RCC 7860 (cell line): ENCODE data around the gene EXOSC6.
"Not testable (repeated sequence)": the region's sequence is repeated elsewhere in the genome, so short reads cannot be mapped to it uniquely, and the experiment has no call there.

Experiments
- DNase-seq: peaks from one replicate; pipeline ENCODE4 v3.0.0-alpha.2; 2015; ENCODE audit warnings: low spot score
- FAIRE-seq: peaks from 2 replicates; lab custom pipeline; 2012; peaks lifted over from hg19 to GRCh38; lab: Jason Lieb, UNC

Gene EXOSC6

DNA sequence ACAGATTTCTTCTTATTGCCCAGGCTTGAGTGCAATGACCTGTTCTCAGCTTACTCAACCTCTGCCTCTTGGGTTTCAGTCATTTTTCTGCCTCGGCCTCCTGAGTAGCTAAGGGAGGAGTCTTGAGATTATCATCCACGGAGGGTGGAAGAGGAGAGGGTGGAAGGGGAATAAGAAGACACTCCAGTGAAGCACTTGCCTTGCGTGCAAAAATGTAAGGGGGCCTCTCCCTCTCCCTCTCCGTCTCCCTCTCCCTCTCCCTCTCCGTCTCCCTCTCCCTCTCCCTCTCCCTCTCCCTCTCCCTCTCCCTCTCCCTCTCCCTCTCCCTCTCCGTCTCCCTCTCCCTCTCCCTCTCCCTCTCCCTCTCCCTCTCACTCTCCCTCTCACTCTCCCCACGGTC lies 48.2 kb downstream of the EXOSC6 start:
- DNase-seq, FAIRE-seq: not testable (repeated sequence)

DNA sequence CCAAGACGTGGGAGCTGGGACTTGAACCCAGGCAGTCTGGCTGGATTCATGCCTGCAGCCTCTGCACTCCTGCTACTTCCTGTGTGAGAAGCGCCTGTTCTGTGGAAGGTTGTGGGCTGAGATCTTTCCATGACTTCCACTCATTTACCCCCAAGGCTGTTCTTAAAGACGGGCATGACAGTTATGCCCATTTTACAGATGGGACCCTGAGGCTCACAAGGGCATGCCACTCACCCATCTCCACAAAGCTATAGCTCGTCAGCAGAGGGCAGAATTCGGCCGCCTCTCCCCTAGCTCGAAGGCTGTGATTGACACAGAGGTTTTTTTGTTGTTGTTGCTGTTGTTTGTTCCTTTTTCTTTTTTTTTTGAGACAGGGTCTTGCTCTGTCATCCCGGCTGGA lies 51.7 kb downstream of the EXOSC6 start:
- DNase-seq, FAIRE-seq: not testable (repeated sequence)

DNA sequence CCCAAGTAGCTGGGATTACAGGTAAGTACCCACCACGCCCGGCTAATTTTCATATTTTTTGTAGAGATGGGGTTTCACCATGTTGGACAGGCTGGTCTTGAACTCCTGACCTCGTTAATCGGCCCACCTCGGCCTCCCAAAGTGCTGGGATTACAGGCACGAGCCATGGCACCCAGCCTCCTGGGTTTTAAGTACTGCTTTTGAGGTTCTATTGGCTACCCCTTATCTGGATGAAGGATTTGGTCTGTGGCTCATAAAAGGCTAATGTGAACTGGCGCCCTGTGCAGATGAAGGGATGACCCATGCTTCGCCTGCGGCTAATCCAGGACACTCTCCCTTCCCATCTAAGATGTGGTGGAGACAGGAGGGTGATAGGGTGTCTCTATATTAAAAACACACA lies 52.6 kb downstream of the EXOSC6 start:
- FAIRE-seq, DNase-seq: not testable (repeated sequence)

DNA sequence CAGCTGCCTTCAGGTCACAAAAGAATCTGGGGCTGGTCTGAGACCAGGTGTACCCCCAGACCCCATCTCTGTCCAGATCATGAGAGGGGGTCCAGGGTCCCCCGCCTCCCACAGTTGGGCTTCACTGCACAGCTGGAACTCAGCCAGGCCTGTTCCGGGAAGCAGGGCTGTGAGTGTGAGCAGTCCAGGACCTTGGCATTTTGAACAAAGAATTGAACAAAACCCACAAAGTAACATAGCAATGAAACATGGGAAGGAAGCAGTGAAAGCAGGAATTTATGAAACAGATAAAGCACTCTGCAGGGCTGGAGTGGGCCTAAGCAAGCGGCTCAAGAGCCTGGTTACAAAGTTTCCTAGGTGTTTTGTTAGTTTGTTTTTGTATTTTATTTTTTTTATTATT lies 53.1 kb downstream of the EXOSC6 start:
- not testable (repeated sequence) for DNase-seq, FAIRE-seq

DNA sequence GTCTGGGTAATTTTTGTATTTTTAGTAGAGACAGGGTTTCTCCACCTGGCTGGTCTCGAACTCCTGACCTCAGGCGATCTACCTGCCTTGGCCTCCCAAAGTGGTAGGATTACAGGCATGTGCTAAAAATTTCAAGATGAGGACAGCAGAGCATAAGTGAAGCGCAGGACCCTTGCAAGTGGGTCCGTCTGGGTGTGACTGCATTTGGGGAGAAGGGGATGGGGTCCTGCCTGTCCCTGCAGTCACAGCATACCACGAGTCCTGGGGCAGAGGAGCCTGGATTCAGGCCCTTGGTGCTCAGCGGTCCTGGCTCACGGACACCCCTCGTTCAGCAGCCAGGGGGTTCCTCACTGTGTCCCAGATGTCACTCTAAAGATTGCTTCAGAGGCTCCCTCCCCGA lies 53.5 kb downstream of the EXOSC6 start:
- FAIRE-seq, DNase-seq: not testable (repeated sequence)

DNA sequence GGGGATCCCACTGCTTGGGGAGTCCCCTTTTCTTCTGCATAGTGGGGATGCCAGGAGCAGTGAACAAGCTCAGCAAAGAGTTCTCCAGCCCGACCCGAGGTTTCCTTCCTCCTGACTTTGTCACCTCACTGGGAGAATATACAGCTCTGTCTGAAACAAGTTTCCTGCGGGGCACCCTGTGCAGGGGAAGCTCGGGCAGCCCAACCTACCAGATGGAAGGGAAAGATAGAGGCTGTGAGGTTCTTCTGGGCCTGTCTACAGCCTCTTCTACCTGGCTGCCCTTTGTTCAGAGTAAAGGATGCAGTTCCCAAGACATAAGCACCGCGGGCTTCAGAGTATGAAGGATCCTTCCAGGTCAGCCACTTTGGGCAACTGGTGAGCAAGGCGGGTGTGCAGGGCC lies 54.1 kb downstream of the EXOSC6 start:
- FAIRE-seq, DNase-seq: not testable (repeated sequence)
